ENCODE measurements around the gene PRKG1. TPM values are rescaled to one million over a fixed set of nuclear protein-coding genes. Genes with fewer than 3 reads are reported as not detected.

The PRKG1 gene
- total RNA-seq, 2 donors from 2014 or later, result 145 to 381 TPM

DNA sequence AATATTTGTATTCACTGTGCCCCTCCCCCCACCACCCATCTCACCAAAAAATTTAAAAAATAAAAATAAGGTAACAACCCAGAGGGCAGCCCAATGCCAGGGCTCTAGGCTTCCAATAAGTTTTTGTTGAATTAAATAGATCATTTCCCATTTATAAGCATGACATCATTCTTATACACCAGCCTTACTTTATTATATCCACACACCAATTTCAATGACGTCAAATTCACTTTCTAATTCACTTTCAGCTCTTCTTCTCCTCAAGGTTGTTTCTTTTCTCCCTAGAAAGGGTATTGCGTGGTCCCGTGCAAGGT, 1238.6 kb downstream of the PRKG1 start:
- no peak for DNase-seq (ENCODE audit: low spot score)
- H3K4me3 ChIP-seq, result peak overlapping the region; percentile 73
- no peaks in the 10 kb centered on the region for H3K36me3 ChIP-seq
- ATAC-seq (ENCODE audit: insufficient number of reproducible peaks, low FRiP score, low read depth), result no peak
- H3K4me1 ChIP-seq (ENCODE audit: control insufficient read depth in 1 of 2, low read depth in 2 of 2), result peaks cover 5 to 17% of the 10 kb centered on the region in 2 donors
- H3K9me3 ChIP-seq, result no peaks in the 10 kb centered on the region
- no peaks in the 10 kb centered on the region for H3K27me3 ChIP-seq (replicated peaks; ENCODE audit: insufficient read depth)
- no peak overlapping the region for H3K27ac ChIP-seq
- no peak for TF ChIP-seq CTCF (IDR thresholded peaks at IDR 0.05)

GRCh38 chr10:52313256-52313932, 1239.1 kb downstream of the PRKG1 start:
- H3K4me3 ChIP-seq, result peak overlapping the region; percentile 73
- no peak for DNase-seq (ENCODE audit: low spot score)
- peaks cover 5 to 17% of the 10 kb centered on the region in 2 donors for H3K4me1 ChIP-seq (ENCODE audit: control insufficient read depth in 1 of 2, low read depth in 2 of 2)
- TF ChIP-seq CTCF (IDR thresholded peaks at IDR 0.05), result no peak
- no peak overlapping the region for H3K27ac ChIP-seq
- H3K36me3 ChIP-seq, result no peaks in the 10 kb centered on the region
- no peaks in the 10 kb centered on the region for H3K9me3 ChIP-seq
- no peak for ATAC-seq (ENCODE audit: insufficient number of reproducible peaks, low FRiP score, low read depth)
- no peaks in the 10 kb centered on the region for H3K27me3 ChIP-seq (replicated peaks; ENCODE audit: insufficient read depth)

DNA sequence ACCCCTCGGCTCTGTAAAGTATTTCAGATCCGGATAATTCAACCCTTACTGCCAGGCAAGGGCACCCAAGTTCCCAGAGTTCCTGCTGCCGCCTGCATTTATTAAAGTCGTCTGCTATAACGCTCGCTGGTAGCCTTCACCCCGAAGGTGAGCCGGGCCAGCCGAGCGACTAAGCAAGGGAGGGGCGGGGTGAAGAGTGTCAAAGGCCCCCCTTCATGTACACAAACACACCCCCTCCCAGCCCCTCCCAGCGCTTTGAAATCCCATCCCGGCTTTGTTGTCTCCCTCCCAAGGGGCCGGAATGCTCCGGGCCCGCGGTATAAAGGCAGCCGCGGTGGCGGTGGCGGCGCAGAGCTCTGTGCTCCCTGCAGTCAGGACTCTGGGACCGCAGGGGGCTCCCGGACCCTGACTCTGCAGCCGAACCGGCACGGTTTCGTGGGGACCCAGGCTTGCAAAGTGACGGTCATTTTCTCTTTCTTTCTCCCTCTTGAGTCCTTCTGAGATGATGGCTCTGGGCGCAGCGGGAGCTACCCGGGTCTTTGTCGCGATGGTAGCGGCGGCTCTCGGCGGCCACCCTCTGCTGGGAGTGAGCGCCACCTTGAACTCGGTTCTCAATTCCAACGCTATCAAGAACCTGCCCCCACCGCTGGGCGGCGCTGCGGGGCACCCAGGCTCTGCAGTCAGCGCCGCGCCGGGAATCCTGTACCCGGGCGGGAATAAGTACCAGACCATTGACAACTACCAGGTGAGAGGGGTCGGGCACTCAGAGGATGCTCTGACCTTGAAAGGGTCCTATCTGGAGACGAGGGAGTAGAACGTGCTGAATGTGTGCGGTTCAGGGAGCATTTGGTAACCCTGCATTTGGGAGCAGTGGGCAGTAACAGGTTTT, 1239.9 kb downstream of the PRKG1 start, which contains the start of gene DKK1:
Gene DKK1, plus strand, starts transcription at position 349 of the 889 bp plus-strand sequence. Its CDS starts 154 bp downstream, at position 503.
- no peak within 1 kb of the TSS for H3K27ac ChIP-seq

DNA sequence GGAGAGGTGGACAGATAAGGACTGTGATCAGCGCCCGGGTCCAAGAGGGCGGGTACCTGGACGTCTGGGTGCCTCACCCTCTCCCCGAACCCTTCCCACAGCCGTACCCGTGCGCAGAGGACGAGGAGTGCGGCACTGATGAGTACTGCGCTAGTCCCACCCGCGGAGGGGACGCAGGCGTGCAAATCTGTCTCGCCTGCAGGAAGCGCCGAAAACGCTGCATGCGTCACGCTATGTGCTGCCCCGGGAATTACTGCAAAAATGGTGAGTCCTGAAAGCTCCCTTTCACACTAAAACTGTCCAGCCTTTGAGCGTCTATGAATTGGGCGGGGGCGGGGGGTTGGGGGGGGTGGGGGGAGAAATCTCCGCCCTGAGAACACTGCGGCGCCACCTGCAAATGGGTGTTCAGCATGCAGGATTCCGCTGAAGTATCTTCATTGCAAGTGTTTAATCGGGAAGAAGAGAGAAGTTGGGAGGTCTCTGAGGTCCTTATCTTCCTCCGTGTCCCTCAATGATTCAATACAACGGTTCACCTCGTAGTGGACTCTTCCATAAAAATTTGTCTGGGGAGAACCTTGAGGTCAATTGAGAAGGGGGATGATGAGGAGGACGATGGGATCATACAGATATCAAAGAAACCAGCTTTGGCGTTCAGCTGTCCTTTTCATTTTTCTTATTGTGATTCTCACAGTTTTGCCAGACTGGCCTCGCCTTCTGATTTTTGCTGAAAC, 1240.7 kb downstream of the PRKG1 start:
- H3K36me3 ChIP-seq, result no peaks in the 10 kb centered on the region
- H3K27me3 ChIP-seq (replicated peaks; ENCODE audit: insufficient read depth), result no peaks in the 10 kb centered on the region
- TF ChIP-seq CTCF (IDR thresholded peaks at IDR 0.05), result no peak
- peaks cover 5 to 17% of the 10 kb centered on the region in 2 donors for H3K4me1 ChIP-seq (ENCODE audit: control insufficient read depth in 1 of 2, low read depth in 2 of 2)
- DNase-seq (ENCODE audit: low spot score), result no peak
- H3K4me3 ChIP-seq, result peak overlapping the region; percentile 73
- no peak for ATAC-seq (ENCODE audit: insufficient number of reproducible peaks, low FRiP score, low read depth)
- H3K9me3 ChIP-seq, result no peaks in the 10 kb centered on the region
- no peak overlapping the region for H3K27ac ChIP-seq

More for the DNA sequence above, 1239.9 kb downstream of the PRKG1 start, which contains the start of gene DKK1:
- no peak for DNase-seq (ENCODE audit: low spot score)
- Histone ChIP-seq H3K4me3 (peak within 1 kb of the TSS; percentile 73), H3K36me3 (no peaks in the 10 kb centered on the region), H3K9me3 (no peaks in the 10 kb centered on the region), H3K4me1 (ENCODE audit: control insufficient read depth in 1 of 2, low read depth in 2 of 2) (peaks cover 5 to 17% of the 10 kb centered on the region in 2 donors), H3K27me3 (replicated peaks; ENCODE audit: insufficient read depth) (no peaks in the 10 kb centered on the region)
- ATAC-seq (ENCODE audit: insufficient number of reproducible peaks, low FRiP score, low read depth), result no peak
- peak; percentile 61 for TF ChIP-seq CTCF (IDR thresholded peaks at IDR 0.05)

DNA sequence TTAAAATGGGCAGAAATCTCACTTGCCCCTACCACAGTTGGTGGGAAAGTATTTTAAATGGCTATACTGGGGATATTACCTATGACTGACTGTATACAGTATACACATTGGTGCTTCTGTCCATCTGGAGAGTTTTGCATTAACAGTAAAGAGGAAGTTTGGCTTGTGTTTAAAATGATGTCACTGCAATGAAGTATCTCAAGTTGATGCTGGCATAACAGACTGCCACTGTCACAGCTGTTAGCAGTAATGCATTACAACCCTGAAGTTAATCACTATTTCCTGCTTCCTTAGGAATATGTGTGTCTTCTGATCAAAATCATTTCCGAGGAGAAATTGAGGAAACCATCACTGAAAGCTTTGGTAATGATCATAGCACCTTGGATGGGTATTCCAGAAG, 1241.7 kb downstream of the PRKG1 start:
- ATAC-seq (ENCODE audit: insufficient number of reproducible peaks, low FRiP score, low read depth) (no peak), DNase-seq (ENCODE audit: low spot score) (no peak)
- no peaks in the 10 kb centered on the region for H3K9me3 ChIP-seq
- H3K36me3 ChIP-seq, result no peaks in the 10 kb centered on the region
- no peak overlapping the region for H3K27ac ChIP-seq
- no peaks in the 10 kb centered on the region for H3K27me3 ChIP-seq (replicated peaks; ENCODE audit: insufficient read depth)
- no peak overlapping the region for H3K4me3 ChIP-seq
- no peak for TF ChIP-seq CTCF (IDR thresholded peaks at IDR 0.05)
- peaks cover 5 to 17% of the 10 kb centered on the region in 2 donors for H3K4me1 ChIP-seq (ENCODE audit: control insufficient read depth in 1 of 2, low read depth in 2 of 2)

All from thoracic aorta (tissue), 2 donors.